Neural cell (in vitro differentiated cells): Measurements from ENCODE around the gene RBSN. TPM values are rescaled to one million over a fixed set of nuclear protein-coding genes. Genes with fewer than 3 reads are reported as not detected.

Experiments
- H2AFZ ChIP-seq: fragments of 200-600, 300-800 bp; sonication (generic), shearing (Covaris generic); 2 replicates; pipeline ENCODE4 v1.6.0; 2014; ENCODE audit warnings: low read depth, mild to moderate bottlenecking, antibody characterized with exemption, low read length, moderate library complexity
- H3F3A ChIP-seq: fragments of 200-600 bp; shearing (Covaris generic); 2 replicates; pipeline ENCODE4 v1.6.1; 2016; ENCODE audit warnings: mild to moderate bottlenecking, moderate library complexity, mixed read lengths, antibody characterized with exemption, low read length; ENCODE audit not compliant: insufficient read depth, poor library complexity, severe bottlenecking
- H3K27ac ChIP-seq: fragments of 200-600, 300-800 bp; sonication (generic), shearing (Covaris generic); 2 replicates; pipeline ENCODE4 v1.5.1; 2014; ENCODE audit warnings: mild to moderate bottlenecking, low read length, moderate library complexity
- H3K27me3 ChIP-seq: fragments of 300-800, 200-600 bp; sonication (generic), shearing (Covaris generic); 2 replicates; pipeline ENCODE4 v1.6.0; 2014; ENCODE audit warnings: mild to moderate bottlenecking, low read depth, low read length, moderate library complexity; ENCODE audit not compliant: insufficient read depth
- H3K36me3 ChIP-seq: fragments of 300-800, 200-600 bp; sonication (generic), shearing (Covaris generic); 2 replicates; pipeline ENCODE4 v1.5.1; 2014; ENCODE audit warnings: mild to moderate bottlenecking, antibody characterized with exemption, low read length, moderate library complexity; ENCODE audit not compliant: insufficient read depth
- H3K4me2 ChIP-seq: fragments of 300-800, 200-600 bp; sonication (generic), shearing (Covaris generic); 2 replicates; pipeline ENCODE4 v1.6.0; 2014; ENCODE audit warnings: mild to moderate bottlenecking, low read length
- H3K4me3 ChIP-seq: fragments of 300-800, 200-600 bp; sonication (generic), shearing (Covaris generic); 2 replicates; pipeline ENCODE4 v1.5.1; 2014; ENCODE audit warnings: mild to moderate bottlenecking, low read length, moderate library complexity
- H3K79me2 ChIP-seq: fragments of 200-600 bp; shearing (Covaris generic); replicated peaks from 2 replicates; pipeline ENCODE4 v1.6.0; 2014; ENCODE audit warnings: mild to moderate bottlenecking, low read length, moderate library complexity; ENCODE audit not compliant: insufficient read depth
- H3K9ac ChIP-seq: fragments of 300-800, 200-600 bp; sonication (generic), shearing (Covaris generic); 2 replicates; pipeline ENCODE4 v1.6.1; 2016; ENCODE audit warnings: mild to moderate bottlenecking, low read length, mixed read lengths
- H3K9me2 ChIP-seq: fragments of 200-600 bp; shearing (Covaris generic); 2 replicates; pipeline ENCODE4 v1.6.1; 2016; ENCODE audit warnings: mild to moderate bottlenecking, low read length, mixed read lengths; ENCODE audit not compliant: insufficient read depth
- H3K9me3 ChIP-seq: fragments of 200-600, 300-800 bp; sonication (generic), shearing (Covaris generic); 2 replicates; pipeline ENCODE4 v1.6.1; 2016; ENCODE audit warnings: mild to moderate bottlenecking, mixed run types, low read length, moderate library complexity, mixed read lengths
- H4K20me1 ChIP-seq: fragments of 200-600 bp; shearing (Covaris generic); 2 replicates; pipeline ENCODE4 v1.6.1; 2016; ENCODE audit warnings: mild to moderate bottlenecking, mixed run types; ENCODE audit not compliant: insufficient read depth
- EP300 ChIP-seq: fragments of 450-650 bp; conservative IDR thresholded peaks from 2 replicates; pipeline ENCODE4 v1.6.1; 2014; ENCODE audit warnings: antibody characterized with exemption, mild to moderate bottlenecking, moderate library complexity; ENCODE audit not compliant: poor library complexity, severe bottlenecking
- EZH2 ChIP-seq: fragments of 200-600, 300-800 bp; shearing (Covaris generic), sonication (generic); IDR thresholded peaks from 2 replicates; pipeline ENCODE4 v1.6.1; 2014; ENCODE audit warnings: antibody characterized with exemption, low read length, borderline replicate concordance, mild to moderate bottlenecking; ENCODE audit not compliant: insufficient read depth, poor library complexity, severe bottlenecking
- MXI1 ChIP-seq: fragments of 450-650 bp; conservative IDR thresholded peaks from 2 replicates; pipeline ENCODE4 v1.6.1; 2014; ENCODE audit warnings: antibody characterized with exemption, mild to moderate bottlenecking; ENCODE audit not compliant: poor library complexity, severe bottlenecking
- POLR2AphosphoS5 ChIP-seq: IDR thresholded peaks from 2 replicates; pipeline ENCODE4 v1.6.1; 2012
- RAD21 ChIP-seq: fragments of 450-650 bp; conservative IDR thresholded peaks from 2 replicates; pipeline ENCODE4 v1.6.1; 2014; ENCODE audit warnings: antibody characterized with exemption, mild to moderate bottlenecking, moderate library complexity
- SMC3 ChIP-seq: fragments of 450-650 bp; conservative IDR thresholded peaks from 2 replicates; pipeline ENCODE4 v1.6.1; 2014; ENCODE audit warnings: antibody characterized with exemption, mild to moderate bottlenecking, moderate library complexity; ENCODE audit not compliant: poor library complexity
- TAF1 ChIP-seq: IDR thresholded peaks from 2 replicates; pipeline ENCODE4 v1.6.1; 2012; ENCODE audit warnings: low read depth
- polyA plus RNA-seq: library from polyadenylated mRNA; depleted of rRNA; stranded (reverse); fragments of >200 nt; gene quantifications from 2 replicates; pipeline ENCODE4 v1.2.3, GENCODE V29; 2014
- TF ChIP-seq, protein P1 (sequence below): IDR thresholded peaks from 2 replicates; pipeline ENCODE4 v1.6.1; 2012; ENCODE audit warnings: borderline replicate concordance
- TF ChIP-seq, protein P2 (sequence below): fragments of 450-650 bp; IDR thresholded peaks from 2 replicates; pipeline ENCODE4 v1.5.1; 2014; ENCODE audit warnings: antibody characterized with exemption, mild to moderate bottlenecking, moderate library complexity; ENCODE audit not compliant: poor library complexity, severe bottlenecking

The RBSN gene
- polyA plus RNA-seq, 1 donor from 2014 or later = 27.6 TPM

DNA sequence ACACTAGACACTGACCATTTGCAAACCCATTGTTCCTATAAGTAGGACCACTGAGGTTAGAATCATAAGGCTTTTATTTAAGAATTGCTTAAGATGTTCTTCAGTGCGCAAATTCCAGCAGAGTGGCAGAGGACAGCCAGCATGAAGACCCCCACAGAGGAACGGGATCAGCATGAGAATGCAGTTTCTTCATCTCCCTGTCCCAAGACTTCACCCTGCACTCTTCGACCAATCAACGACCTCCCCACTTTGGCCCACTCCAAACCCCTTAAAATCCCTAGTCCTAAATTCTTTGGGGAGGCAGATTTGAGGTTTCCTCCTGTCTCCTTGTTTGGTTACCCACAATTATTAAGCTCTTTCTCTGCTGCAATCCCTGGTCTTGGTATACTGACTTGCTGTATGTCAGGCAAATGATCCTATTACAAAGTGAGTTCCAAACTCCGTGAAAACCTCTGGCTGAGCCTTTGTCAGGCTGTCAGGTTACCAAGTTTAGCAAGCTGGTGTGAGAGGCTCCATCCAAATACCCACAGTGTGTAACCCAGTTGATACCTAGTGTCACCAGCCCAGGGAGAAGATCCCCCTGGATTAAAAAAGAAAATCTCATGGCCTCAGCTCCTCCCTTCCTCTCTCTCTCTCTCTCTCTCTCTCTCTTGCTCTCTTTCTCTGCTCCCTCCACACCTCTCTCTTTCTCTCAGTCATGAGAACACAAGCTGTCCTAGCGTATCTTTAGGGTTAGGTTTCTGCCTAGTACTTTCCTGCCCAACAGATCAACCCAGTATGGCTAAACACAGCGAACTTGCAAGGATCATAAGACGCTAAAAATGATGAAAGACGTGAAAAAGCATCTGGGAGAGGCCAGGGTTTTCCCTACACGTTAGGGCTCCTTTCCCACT is 15.8 kb upstream of the RBSN start:
- H3F3A ChIP-seq = no peaks in the 10 kb centered on the region
- H4K20me1 ChIP-seq = no peaks in the 10 kb centered on the region
- no peaks in the 10 kb centered on the region for H3K27me3 ChIP-seq
- H3K9me2 ChIP-seq = no peaks in the 10 kb centered on the region
- no peaks in the 10 kb centered on the region for H3K9me3 ChIP-seq
- H3K36me3 ChIP-seq = no peaks in the 10 kb centered on the region
- TF ChIP-seq RAD21 (no peak), POLR2AphosphoS5 (no peak), TAF1 (no peak), EZH2 (no peak), SMC3 (no peak), EP300 (no peak), MXI1 (no peak)
- TF ChIP-seq, protein P1, sequence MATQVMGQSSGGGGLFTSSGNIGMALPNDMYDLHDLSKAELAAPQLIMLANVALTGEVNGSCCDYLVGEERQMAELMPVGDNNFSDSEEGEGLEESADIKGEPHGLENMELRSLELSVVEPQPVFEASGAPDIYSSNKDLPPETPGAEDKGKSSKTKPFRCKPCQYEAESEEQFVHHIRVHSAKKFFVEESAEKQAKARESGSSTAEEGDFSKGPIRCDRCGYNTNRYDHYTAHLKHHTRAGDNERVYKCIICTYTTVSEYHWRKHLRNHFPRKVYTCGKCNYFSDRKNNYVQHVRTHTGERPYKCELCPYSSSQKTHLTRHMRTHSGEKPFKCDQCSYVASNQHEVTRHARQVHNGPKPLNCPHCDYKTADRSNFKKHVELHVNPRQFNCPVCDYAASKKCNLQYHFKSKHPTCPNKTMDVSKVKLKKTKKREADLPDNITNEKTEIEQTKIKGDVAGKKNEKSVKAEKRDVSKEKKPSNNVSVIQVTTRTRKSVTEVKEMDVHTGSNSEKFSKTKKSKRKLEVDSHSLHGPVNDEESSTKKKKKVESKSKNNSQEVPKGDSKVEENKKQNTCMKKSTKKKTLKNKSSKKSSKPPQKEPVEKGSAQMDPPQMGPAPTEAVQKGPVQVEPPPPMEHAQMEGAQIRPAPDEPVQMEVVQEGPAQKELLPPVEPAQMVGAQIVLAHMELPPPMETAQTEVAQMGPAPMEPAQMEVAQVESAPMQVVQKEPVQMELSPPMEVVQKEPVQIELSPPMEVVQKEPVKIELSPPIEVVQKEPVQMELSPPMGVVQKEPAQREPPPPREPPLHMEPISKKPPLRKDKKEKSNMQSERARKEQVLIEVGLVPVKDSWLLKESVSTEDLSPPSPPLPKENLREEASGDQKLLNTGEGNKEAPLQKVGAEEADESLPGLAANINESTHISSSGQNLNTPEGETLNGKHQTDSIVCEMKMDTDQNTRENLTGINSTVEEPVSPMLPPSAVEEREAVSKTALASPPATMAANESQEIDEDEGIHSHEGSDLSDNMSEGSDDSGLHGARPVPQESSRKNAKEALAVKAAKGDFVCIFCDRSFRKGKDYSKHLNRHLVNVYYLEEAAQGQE = no peak
- TF ChIP-seq, protein P2, sequence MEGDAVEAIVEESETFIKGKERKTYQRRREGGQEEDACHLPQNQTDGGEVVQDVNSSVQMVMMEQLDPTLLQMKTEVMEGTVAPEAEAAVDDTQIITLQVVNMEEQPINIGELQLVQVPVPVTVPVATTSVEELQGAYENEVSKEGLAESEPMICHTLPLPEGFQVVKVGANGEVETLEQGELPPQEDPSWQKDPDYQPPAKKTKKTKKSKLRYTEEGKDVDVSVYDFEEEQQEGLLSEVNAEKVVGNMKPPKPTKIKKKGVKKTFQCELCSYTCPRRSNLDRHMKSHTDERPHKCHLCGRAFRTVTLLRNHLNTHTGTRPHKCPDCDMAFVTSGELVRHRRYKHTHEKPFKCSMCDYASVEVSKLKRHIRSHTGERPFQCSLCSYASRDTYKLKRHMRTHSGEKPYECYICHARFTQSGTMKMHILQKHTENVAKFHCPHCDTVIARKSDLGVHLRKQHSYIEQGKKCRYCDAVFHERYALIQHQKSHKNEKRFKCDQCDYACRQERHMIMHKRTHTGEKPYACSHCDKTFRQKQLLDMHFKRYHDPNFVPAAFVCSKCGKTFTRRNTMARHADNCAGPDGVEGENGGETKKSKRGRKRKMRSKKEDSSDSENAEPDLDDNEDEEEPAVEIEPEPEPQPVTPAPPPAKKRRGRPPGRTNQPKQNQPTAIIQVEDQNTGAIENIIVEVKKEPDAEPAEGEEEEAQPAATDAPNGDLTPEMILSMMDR = no peak
- H3K79me2 ChIP-seq = no peaks in the 10 kb centered on the region
- H3K4me2 ChIP-seq = no peak overlapping the region
- H2AFZ ChIP-seq = no peak overlapping the region
- H3K27ac ChIP-seq = no peak overlapping the region
- no peak overlapping the region for H3K9ac ChIP-seq
- H3K4me3 ChIP-seq = no peak overlapping the region

DNA sequence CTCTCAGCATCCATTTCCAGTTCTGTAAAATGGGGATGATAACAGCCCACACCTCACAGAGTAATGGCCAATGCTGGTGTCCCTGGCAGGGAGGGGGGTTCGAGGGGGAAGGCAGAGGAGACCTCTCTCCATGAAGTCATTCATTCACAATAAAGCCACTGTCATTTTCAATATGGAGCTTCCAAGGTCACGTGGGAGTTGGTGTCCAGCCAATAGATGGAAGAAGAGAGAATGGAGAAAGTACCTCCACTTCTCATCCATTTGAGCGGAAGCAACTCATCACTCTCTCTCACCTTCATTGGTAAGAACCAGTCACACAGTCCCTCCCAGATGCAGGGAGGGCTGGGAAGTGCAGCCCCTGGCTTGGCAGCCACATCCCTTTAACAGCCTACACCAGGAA is 14.9 kb upstream of the RBSN start:
- TF ChIP-seq, protein P1 = no peak
- no peak for TF ChIP-seq POLR2AphosphoS5
- no peak for TF ChIP-seq TAF1
- no peak for TF ChIP-seq EP300
- no peak for TF ChIP-seq SMC3
- TF ChIP-seq RAD21 = no peak
- TF ChIP-seq EZH2 = no peak
- TF ChIP-seq, protein P2 = no peak
- no peak for TF ChIP-seq MXI1
- no peaks in the 10 kb centered on the region for H3K36me3 ChIP-seq
- no peak overlapping the region for H3K27ac ChIP-seq
- no peaks in the 10 kb centered on the region for H3K9me3 ChIP-seq
- H3K9ac ChIP-seq = no peak overlapping the region
- no peak overlapping the region for H3K4me3 ChIP-seq
- no peak overlapping the region for H3K4me2 ChIP-seq
- H4K20me1 ChIP-seq = no peaks in the 10 kb centered on the region
- H3K27me3 ChIP-seq = no peaks in the 10 kb centered on the region
- H3K9me2 ChIP-seq = no peaks in the 10 kb centered on the region
- no peaks in the 10 kb centered on the region for H3F3A ChIP-seq
- no peaks in the 10 kb centered on the region for H3K79me2 ChIP-seq
- H2AFZ ChIP-seq = no peak overlapping the region
